HEK293T (cell line): Measurements from ENCODE around the gene NLRP7.
"Not testable (repeated sequence)": the region's sequence is repeated elsewhere in the genome, so short reads cannot be mapped to it uniquely, and the experiment has no call there.

Experiments used
- CTCF ChIA-PET: fragments of 350-600 bp; formaldehyde crosslinking; extraction: SDS; loops from one replicate; lab custom pipeline; 2021; ENCODE audit warnings: antibody characterized with exemption, inconsistent platforms; lab: Yijun Ruan, JAX
- POLR2A ChIA-PET: fragments of 350-600 bp; formaldehyde crosslinking; extraction: SDS; loops from one replicate; lab custom pipeline; 2020; ENCODE audit warnings: antibody characterized with exemption, inconsistent platforms; lab: Yijun Ruan, JAX
- DNase-seq: peaks from one replicate; pipeline ENCODE4 v3.0.0; 2012; ENCODE audit warnings: mixed read lengths; ENCODE audit errors: extremely low spot score
- ARNT ChIP-seq: fragments of 450-650 bp; IDR thresholded peaks from 2 replicates; pipeline ENCODE4 v1.6.1; 2017; ENCODE audit warnings: mild to moderate bottlenecking
- BHLHE40 ChIP-seq: fragments of 450-650 bp; IDR thresholded peaks from 2 replicates; pipeline ENCODE4 v1.6.1; 2016; ENCODE audit warnings: mild to moderate bottlenecking, moderate library complexity, borderline replicate concordance
- CTBP1 ChIP-seq: fragments of 450-650 bp; IDR thresholded peaks from 2 replicates; pipeline ENCODE4 v1.6.1; 2016; ENCODE audit warnings: borderline replicate concordance
- ELF4 ChIP-seq: fragments of 450-650 bp; IDR thresholded peaks from 2 replicates; pipeline ENCODE4 v1.6.1; 2017; ENCODE audit warnings: antibody characterized with exemption
- FOXA1 ChIP-seq: fragments of 450-650 bp; IDR thresholded peaks from 2 replicates; pipeline ENCODE4 v1.6.1; 2016; ENCODE audit warnings: mild to moderate bottlenecking
- FOXK2 ChIP-seq: fragments of 450-650 bp; IDR thresholded peaks from 2 replicates; pipeline ENCODE4 v1.6.1; 2016; ENCODE audit warnings: mild to moderate bottlenecking
- FOXM1 ChIP-seq: fragments of 450-650 bp; IDR thresholded peaks from 2 replicates; pipeline ENCODE4 v1.6.1; 2017; ENCODE audit warnings: mild to moderate bottlenecking, borderline replicate concordance
- HDGF ChIP-seq: fragments of 450-650 bp; IDR thresholded peaks from 2 replicates; pipeline ENCODE4 v1.6.1; 2017; ENCODE audit warnings: antibody characterized with exemption, borderline replicate concordance
- L3MBTL2 ChIP-seq: fragments of 450-650 bp; conservative IDR thresholded peaks from 2 replicates; pipeline ENCODE4 v1.6.1; 2016; ENCODE audit warnings: mild to moderate bottlenecking
- LEF1 ChIP-seq: fragments of 450-650 bp; IDR thresholded peaks from 2 replicates; pipeline ENCODE4 v1.6.1; 2017; ENCODE audit warnings: mild to moderate bottlenecking, borderline replicate concordance
- NFRKB ChIP-seq: fragments of 450-650 bp; IDR thresholded peaks from 2 replicates; pipeline ENCODE4 v1.6.1; 2016; ENCODE audit warnings: mild to moderate bottlenecking, moderate library complexity
- PKNOX1 ChIP-seq: fragments of 450-650 bp; IDR thresholded peaks from 2 replicates; pipeline ENCODE4 v1.6.1; 2016
- SP1 ChIP-seq: fragments of 450-650 bp; IDR thresholded peaks from 2 replicates; pipeline ENCODE4 v1.6.1; 2017
- SUZ12 ChIP-seq: fragments of 450-650 bp; IDR thresholded peaks from 2 replicates; pipeline ENCODE4 v1.6.1; 2016; ENCODE audit warnings: mild to moderate bottlenecking
- TARDBP ChIP-seq: fragments of 450-650 bp; IDR thresholded peaks from 2 replicates; pipeline ENCODE4 v1.6.1; 2016
- ZNF384 ChIP-seq: fragments of 450-650 bp; IDR thresholded peaks from 2 replicates; pipeline ENCODE4 v1.6.1; 2016

NLRP7 gene

GRCh38 chr19:54947381-54947780 is at the start of gene NLRP7:
Gene NLRP7 (minus strand): TSS chr19:54947530.
- POLR2A ChIA-PET = no interaction called here
- no peak for TF ChIP-seq SP1
- DNase-seq = no peak
- CTCF ChIA-PET = interaction anchor here (0.6 kb wide), 1 partner anchor 141 kb away, joined by 4 read pairs; no protein-coding TSS in a partner anchor

GRCh38 chr19:54995561-54995960 is 48.2 kb upstream of the NLRP7 start:
- ChIA-PET POLR2A (no interaction called here), CTCF (no interaction called here)
- TF ChIP-seq CTBP1 = no peak
- TF ChIP-seq LEF1 = no peak
- TF ChIP-seq L3MBTL2 = no peak
- no peak for TF ChIP-seq ZNF384
- no peak for TF ChIP-seq HDGF
- TF ChIP-seq ARNT = no peak
- no peak for TF ChIP-seq FOXA1
- TF ChIP-seq FOXK2 = no peak
- TF ChIP-seq BHLHE40 = no peak
- no peak for TF ChIP-seq NFRKB
- TF ChIP-seq PKNOX1 = no peak
- no peak for TF ChIP-seq SP1
- no peak for TF ChIP-seq FOXM1
- TF ChIP-seq ELF4 = no peak
- no peak for TF ChIP-seq SUZ12
- no peak for TF ChIP-seq TARDBP
- DNase-seq = no peak

- DNase-seq, POLR2A ChIA-PET, CTCF ChIA-PET: not testable (repeated sequence)
Measured at GRCh38 chr19:54989531-54989930, 42.2 kb upstream of the NLRP7 start.

- CTCF ChIA-PET, POLR2A ChIA-PET: not testable (repeated sequence)
Measured at GRCh38 chr19:54982562-54982961, 35.2 kb upstream of the NLRP7 start.

GRCh38 chr19:54973229-54974090 is 26.1 kb upstream of the NLRP7 start:
- DNase-seq, POLR2A ChIA-PET, CTCF ChIA-PET: not testable (repeated sequence)

More at GRCh38 chr19:54982562-54982961, 35.2 kb upstream of the NLRP7 start:
- not testable (repeated sequence) for DNase-seq

GRCh38 chr19:54971446-54971845 is 24.1 kb upstream of the NLRP7 start:
- CTCF ChIA-PET, POLR2A ChIA-PET: not testable (repeated sequence)

GRCh38 chr19:54969647-54970046 is 22.3 kb upstream of the NLRP7 start:
- TF ChIP-seq HDGF (no peak), ELF4 (no peak), L3MBTL2 (no peak), FOXA1 (no peak), ARNT (no peak), FOXK2 (no peak), FOXM1 (no peak)
- ChIA-PET CTCF (no interaction called here), POLR2A (no interaction called here)
- no peak for DNase-seq

More at GRCh38 chr19:54971446-54971845, 24.1 kb upstream of the NLRP7 start:
- not testable (repeated sequence) for DNase-seq

- no peak for TF ChIP-seq NFRKB
- no peak for TF ChIP-seq PKNOX1
- TF ChIP-seq TARDBP = no peak
- no peak for TF ChIP-seq FOXA1
- no peak for TF ChIP-seq SUZ12
- TF ChIP-seq SP1 = no peak
- TF ChIP-seq ELF4 = no peak
- no peak for DNase-seq
- ChIA-PET POLR2A (no interaction called here), CTCF (no interaction called here)
Measured at GRCh38 chr19:54967611-54968010, 20.3 kb upstream of the NLRP7 start.

GRCh38 chr19:54965055-54965454 is 17.7 kb upstream of the NLRP7 start:
- CTCF ChIA-PET, POLR2A ChIA-PET, DNase-seq: not testable (repeated sequence)
